H9 (cell line): ENCODE measurements around the gene FRRS1. TPM values are rescaled to one million over a fixed set of nuclear protein-coding genes. Genes with fewer than 3 reads are reported as not detected.

ENCODE experiments used
- DNase-seq: peaks from one replicate; pipeline ENCODE4 v3.0.0-alpha.2; 2017
- H2AFZ ChIP-seq: one replicate; pipeline ENCODE4 v1.6.1; 2013; ENCODE audit warnings: mild to moderate bottlenecking, low read length, control low read depth, moderate library complexity
- H2AK5ac ChIP-seq: 2 replicates; pipeline ENCODE4 v1.6.1; 2013; ENCODE audit warnings: low read length, control low read depth, mixed read lengths; ENCODE audit not compliant: insufficient read length
- H2BK120ac ChIP-seq: one replicate; pipeline ENCODE4 v1.6.1; 2013; ENCODE audit warnings: low read depth, mild to moderate bottlenecking, low read length, control low read depth, inconsistent platforms; ENCODE audit not compliant: poor library complexity, severe bottlenecking
- H2BK12ac ChIP-seq: 2 replicates; pipeline ENCODE4 v1.6.1; 2013; ENCODE audit warnings: low read length, control low read depth, mixed read lengths, low read depth; ENCODE audit not compliant: insufficient read length
- H2BK15ac ChIP-seq: 2 replicates; pipeline ENCODE4 v1.6.1; 2013; ENCODE audit warnings: low read depth, low read length, control low read depth
- H2BK20ac ChIP-seq: one replicate; pipeline ENCODE4 v1.6.1; 2013; ENCODE audit warnings: low read depth, mild to moderate bottlenecking, low read length, control low read depth, inconsistent platforms; ENCODE audit not compliant: poor library complexity, severe bottlenecking
- H2BK5ac ChIP-seq: 2 replicates; pipeline ENCODE4 v1.6.1; 2013; ENCODE audit warnings: low read length, control low read depth, mixed read lengths; ENCODE audit not compliant: insufficient read length
- H3K14ac ChIP-seq: 2 replicates; pipeline ENCODE4 v1.6.1; 2013; ENCODE audit warnings: low read length, control low read depth; ENCODE audit not compliant: insufficient read depth
- H3K18ac ChIP-seq: 2 replicates; pipeline ENCODE4 v1.6.1; 2013; ENCODE audit warnings: low read depth, mild to moderate bottlenecking, mixed read lengths, low read length, control low read depth; ENCODE audit not compliant: insufficient read length
- H3K23ac ChIP-seq: 2 replicates; pipeline ENCODE4 v1.6.1; 2013; ENCODE audit warnings: low read length, control low read depth, mixed read lengths, low read depth; ENCODE audit not compliant: insufficient read length
- H3K23me2 ChIP-seq: 2 replicates; pipeline ENCODE4 v1.6.1; 2013; ENCODE audit warnings: low read depth, mild to moderate bottlenecking, mixed read lengths, low read length, control low read depth; ENCODE audit not compliant: insufficient read length, poor library complexity, severe bottlenecking
- H3K27ac ChIP-seq: 2 replicates; pipeline ENCODE4 v1.5.1; 2013; ENCODE audit warnings: low read length, control low read depth, mixed read lengths, low read depth; ENCODE audit not compliant: insufficient read length
- H3K27me3 ChIP-seq: 2 replicates; pipeline ENCODE4 v1.6.1; 2013; ENCODE audit warnings: low read length, control low read depth, inconsistent platforms; ENCODE audit not compliant: insufficient read depth
- H3K4ac ChIP-seq: 2 replicates; pipeline ENCODE4 v1.6.1; 2013; ENCODE audit warnings: low read depth, mild to moderate bottlenecking, control low read depth, inconsistent platforms, low read length, moderate library complexity
- H3K4me1 ChIP-seq: 2 replicates; pipeline ENCODE4 v1.6.1; 2013; ENCODE audit warnings: low read length, control low read depth, inconsistent platforms; ENCODE audit not compliant: insufficient read depth
- H3K4me2 ChIP-seq: 2 replicates; pipeline ENCODE4 v1.6.1; 2013; ENCODE audit warnings: low read length, control low read depth, mixed read lengths; ENCODE audit not compliant: insufficient read length, insufficient read depth
- H3K56ac ChIP-seq: 2 replicates; pipeline ENCODE4 v1.6.1; 2013; ENCODE audit warnings: low read depth, mild to moderate bottlenecking, mixed read lengths, low read length, control low read depth; ENCODE audit not compliant: insufficient read length
- H3K79me1 ChIP-seq: 2 replicates; pipeline ENCODE4 v1.6.1; 2013; ENCODE audit warnings: low read depth, mild to moderate bottlenecking, moderate library complexity, low read length, control low read depth, inconsistent platforms; ENCODE audit not compliant: insufficient read depth, poor library complexity, severe bottlenecking
- H3K79me2 ChIP-seq: 2 replicates; pipeline ENCODE4 v1.6.1; 2013; ENCODE audit warnings: low read length, control low read depth, inconsistent platforms; ENCODE audit not compliant: insufficient read depth
- H3K9ac ChIP-seq: 2 replicates; pipeline ENCODE4 v1.6.1; 2013; ENCODE audit warnings: low read length, control low read depth, mixed read lengths; ENCODE audit not compliant: insufficient read length; ENCODE audit errors: extremely low read depth
- H3K9me3 ChIP-seq: one replicate; pipeline ENCODE4 v1.6.1; 2013; ENCODE audit warnings: low read depth, low read length, inconsistent platforms; ENCODE audit not compliant: control insufficient read depth
- H3T11ph ChIP-seq: one replicate; pipeline ENCODE4 v1.6.1; 2013; ENCODE audit warnings: mild to moderate bottlenecking, low read length, control low read depth, inconsistent platforms
- H4K20me1 ChIP-seq: one replicate; pipeline ENCODE4 v1.6.1; 2013; ENCODE audit not compliant: control insufficient read depth, insufficient read length, insufficient read depth
- H4K5ac ChIP-seq: 2 replicates; pipeline ENCODE4 v1.6.1; 2013; ENCODE audit warnings: low read depth, mild to moderate bottlenecking, mixed read lengths, low read length, control low read depth; ENCODE audit not compliant: insufficient read length
- H4K8ac ChIP-seq: replicated peaks from 2 replicates; pipeline ENCODE4 v1.6.1; 2013; ENCODE audit warnings: low read length, control low read depth, mixed read lengths, low read depth; ENCODE audit not compliant: insufficient read length
- H4K91ac ChIP-seq: 2 replicates; pipeline ENCODE4 v1.6.1; 2013; ENCODE audit warnings: low read depth, mild to moderate bottlenecking, moderate library complexity, mixed read lengths, low read length, control low read depth; ENCODE audit not compliant: insufficient read length
- H3K27ac Mint-ChIP-seq, 3 experiments: 2 replicates in 2 of 3; 3 replicates in 1 of 3; pipeline ENCODE4 v1.8.0; 2020 to 2021; ENCODE audit warnings: mixed read lengths in 3 of 3, mild to moderate bottlenecking in 1 of 3, moderate library complexity in 1 of 3
- H3K27me3 Mint-ChIP-seq: 2 replicates; pipeline ENCODE4 v1.8.0; 2021; ENCODE audit warnings: low read depth, mild to moderate bottlenecking, moderate library complexity, mixed read lengths
- H3K36me3 Mint-ChIP-seq, 3 experiments: 2 replicates in 2 of 3; 3 replicates in 1 of 3; pipeline ENCODE4 v1.8.0; 2020 to 2021; ENCODE audit warnings: low read depth in 3 of 3, mixed read lengths in 3 of 3; ENCODE audit not compliant: insufficient read depth in 1 of 3
- H3K4me1 Mint-ChIP-seq, 2 experiments: 2 replicates each; pipeline ENCODE4 v1.8.0; 2020; ENCODE audit warnings: mixed read lengths in 2 of 2
- H3K4me3 Mint-ChIP-seq, 2 experiments: 2 replicates in 1 of 2; 3 replicates in 1 of 2; pipeline ENCODE4 v1.8.0; 2020 to 2021; ENCODE audit warnings: mild to moderate bottlenecking in 2 of 2, mixed read lengths in 2 of 2, moderate library complexity in 1 of 2
- H3K9me3 Mint-ChIP-seq, 2 experiments: 2 replicates in 1 of 2; 3 replicates in 1 of 2; pipeline ENCODE4 v1.8.0; 2020; ENCODE audit warnings: mild to moderate bottlenecking in 2 of 2, mixed read lengths in 2 of 2, moderate library complexity in 1 of 2
- CTCF ChIP-seq: fragments of 200-600 bp; sonication (generic); conservative IDR thresholded peaks from 3 replicates; pipeline ENCODE4 v1.8.0; 2021; ENCODE audit warnings: antibody characterized with exemption, mild to moderate bottlenecking
- total RNA-seq: library from RNA; stranded (reverse); gene quantifications from 2 replicates; pipeline ENCODE4 v1.2.1, GENCODE V29; 2021

FRRS1 gene
- total RNA-seq, 1 experiment from 2014 or later: 5.6 TPM

GRCh38 chr1:99675292-99675691, 91.1 kb downstream of the FRRS1 start:
- Histone ChIP-seq H3K14ac (no peak overlapping the region), H3K4me2 (no peak overlapping the region), H3K79me1 (no peaks in the 10 kb centered on the region), H4K5ac (no peak overlapping the region), H4K91ac (no peak overlapping the region), H2AK5ac (no peak overlapping the region), H2AFZ (no peak overlapping the region), H3K23ac (no peak overlapping the region), H2BK120ac (no peak overlapping the region), H3K9ac (no peak overlapping the region), H2BK15ac (no peak overlapping the region), H3K27me3 (no peaks in the 10 kb centered on the region), H3K79me2 (no peaks in the 10 kb centered on the region), H4K8ac (no peak overlapping the region), H3K23me2 (no peaks in the 10 kb centered on the region), H4K20me1 (no peaks in the 10 kb centered on the region), H2BK5ac (no peak overlapping the region), H2BK12ac (no peak overlapping the region), H3T11ph (no peak overlapping the region), H3K9me3 (no peaks in the 10 kb centered on the region), H3K56ac (no peak overlapping the region), H3K4ac (no peak overlapping the region), H3K4me1 (no peaks in the 10 kb centered on the region), H3K18ac (no peak overlapping the region), H2BK20ac (no peak overlapping the region), H3K27ac (no peak overlapping the region)
- H3K4me3 Mint-ChIP-seq: no peak overlapping the region
- H3K4me1 Mint-ChIP-seq: peaks cover 2 to 5% of the 10 kb centered on the region in 2 experiments
- TF ChIP-seq CTCF: no peak
- no peak overlapping the region for H3K27ac Mint-ChIP-seq
- H3K27me3 Mint-ChIP-seq: no peaks in the 10 kb centered on the region
- no peak for DNase-seq
- H3K9me3 Mint-ChIP-seq: no peaks in the 10 kb centered on the region
- no peaks in the 10 kb centered on the region for H3K36me3 Mint-ChIP-seq
